B cell (primary cell): ENCODE results near the gene RHCG. TPM values are rescaled to one million over a fixed set of nuclear protein-coding genes. Genes with fewer than 3 reads are reported as not detected.

Experiments used
- ATAC-seq: fragments of 200-7000 bp; cut with Tn5 transposase; one replicate; pipeline ENCODE4 v1.10.0; 2021; ENCODE audit warnings: low read depth, mild to moderate bottlenecking, moderate number of reproducible peaks, moderate library complexity
- CTCF ChIA-PET: fragments of 350-600 bp; sonication (Branson Sonifier 250); formaldehyde crosslinking; loops from one replicate; lab custom pipeline; 2021; ENCODE audit warnings: antibody characterized with exemption, inconsistent platforms; lab: Charles Lee
- POLR2A ChIA-PET: fragments of 350-600 bp; sonication (Branson Sonifier 250); formaldehyde crosslinking; loops from one replicate; lab custom pipeline; 2021; ENCODE audit warnings: antibody characterized with exemption; lab: Charles Lee
- DNase-seq: peaks from one replicate; pipeline ENCODE4 v3.0.0; 2013
- H2AFZ ChIP-seq: 2 replicates; pipeline ENCODE4 v1.6.1; 2012; ENCODE audit warnings: mild to moderate bottlenecking, low read depth, low read length; ENCODE audit not compliant: insufficient read depth, poor library complexity, severe bottlenecking
- H3K27ac ChIP-seq, 2 donors: 1 replicate in 1 of 2; 2 replicates in 1 of 2; pipeline ENCODE4 v1.5.1; 2012 to 2013; ENCODE audit warnings: low read length in 2 of 2, mild to moderate bottlenecking in 2 of 2, moderate library complexity in 1 of 2
- H3K27me3 ChIP-seq, 4 experiments: fragments of 200-600 bp in 1 of 4; sonication (generic) in 1 of 4; replicated peaks in 1 of 4; 1 replicate in 2 of 4; 2 replicates in 2 of 4; pipeline versions ENCODE4 v1.6.1 to v1.7.0; 2013 to 2016; ENCODE audit warnings: low read length in 3 of 4, mild to moderate bottlenecking in 2 of 4, mixed read lengths in 1 of 4, moderate library complexity in 1 of 4; ENCODE audit not compliant: insufficient read depth in 4 of 4, control insufficient read depth in 3 of 4; ENCODE audit errors: control extremely low read depth in 1 of 4
- H3K36me3 ChIP-seq, 2 experiments: replicated peaks in 1 of 2; 1 replicate in 1 of 2; 2 replicates in 1 of 2; pipeline versions ENCODE4 v1.6.1 to v1.7.1; 2013; ENCODE audit warnings: low read length in 1 of 2; ENCODE audit not compliant: insufficient read depth in 2 of 2, control insufficient read depth in 1 of 2; ENCODE audit errors: control extremely low read depth in 1 of 2, extremely low read depth in 1 of 2
- H3K4me1 ChIP-seq, 2 donors: fragments of 200-600 bp in 1 of 2; sonication (generic) in 1 of 2; 1 replicate in 1 of 2; 2 replicates in 1 of 2; pipeline versions ENCODE4 v1.5.1 to v1.6.1; 2013 to 2017; ENCODE audit warnings: low read length in 2 of 2; ENCODE audit not compliant: control insufficient read depth in 2 of 2, insufficient read depth in 2 of 2
- H3K4me2 ChIP-seq: replicated peaks from 2 replicates; pipeline ENCODE3; 2012; ENCODE audit warnings: mild to moderate bottlenecking, low read depth, low read length; ENCODE audit not compliant: poor library complexity, severe bottlenecking
- H3K4me3 ChIP-seq, 5 experiments: fragments of 200-600 bp in 1 of 5; sonication (generic) in 1 of 5; 1 replicate in 3 of 5; 2 replicates in 2 of 5; pipeline versions ENCODE4 v1.5.1 to v1.7.0; 2011 to 2016; ENCODE audit warnings: low read length in 4 of 5, mild to moderate bottlenecking in 4 of 5, low read depth in 2 of 5, control low read depth in 1 of 5, moderate library complexity in 1 of 5; ENCODE audit not compliant: insufficient read depth in 1 of 5; ENCODE audit errors: control extremely low read depth in 1 of 5, extremely low read depth in 1 of 5
- H3K79me2 ChIP-seq: fragments of 200-600 bp; sonication (generic); one replicate; pipeline ENCODE4 v1.6.0; 2016; ENCODE audit warnings: low read length; ENCODE audit not compliant: control insufficient read depth, insufficient read depth
- H3K9ac ChIP-seq: fragments of 200-600 bp; sonication (generic); 2 replicates; pipeline ENCODE4 v1.6.1; 2017; ENCODE audit warnings: mild to moderate bottlenecking, low read length, moderate library complexity
- H3K9me3 ChIP-seq, 3 donors: one replicate each; pipeline versions ENCODE4 v1.6.1 to v1.7.1; 2013; ENCODE audit warnings: low read length in 2 of 3; ENCODE audit not compliant: control insufficient read depth in 2 of 3, insufficient read depth in 1 of 3; ENCODE audit errors: control extremely low read depth in 1 of 3
- H4K20me1 ChIP-seq: 2 replicates; pipeline ENCODE4 v1.6.0; 2012; ENCODE audit warnings: mild to moderate bottlenecking, low read length; ENCODE audit not compliant: insufficient read depth, control insufficient read depth, poor library complexity, severe bottlenecking
- H3K27ac Mint-ChIP-seq: one replicate; pipeline ENCODE4 v1.8.0; 2021; ENCODE audit warnings: mixed read lengths
- H3K27me3 Mint-ChIP-seq: one replicate; pipeline ENCODE4 v1.8.0; 2021; ENCODE audit warnings: mixed read lengths
- H3K4me1 Mint-ChIP-seq: one replicate; pipeline ENCODE4 v1.8.0; 2021; ENCODE audit warnings: mixed read lengths
- H3K4me3 Mint-ChIP-seq: one replicate; pipeline ENCODE4 v1.8.0; 2021; ENCODE audit warnings: mixed read lengths
- H3K9me3 Mint-ChIP-seq: one replicate; pipeline ENCODE4 v1.8.0; 2022; ENCODE audit warnings: mixed read lengths; ENCODE audit not compliant: insufficient read depth
- EZH2 ChIP-seq: IDR thresholded peaks from 2 replicates; pipeline ENCODE4 v1.6.1; 2012; ENCODE audit warnings: borderline replicate concordance, low read depth, mild to moderate bottlenecking, moderate library complexity, low read length; ENCODE audit not compliant: insufficient read depth, poor library complexity, severe bottlenecking
- WGBS: methylation state at CpG from one replicate; pipeline ENCODE4 v1.1.5; 2013; ENCODE audit warnings: missing lambda C conversion rate; ENCODE audit not compliant: insufficient coverage; 5-methylcytosine and 5-hydroxymethylcytosine counted together
- intact Hi-C: fragments of 100-400 bp; cut with micrococcal nuclease; formaldehyde crosslinking; loops from one replicate; pipeline ENCODE4 v1.10.0; 2022
- polyA plus RNA-seq: library from polyadenylated mRNA; depleted of rRNA; stranded (reverse); fragments of >200 nt; gene quantifications from 2 replicates; pipeline ENCODE4 v1.2.3, GENCODE V29; 2012
- total RNA-seq, 2 donors: library from RNA; stranded (reverse); fragments of 120-200 nt in 1 of 2; gene quantifications; 1 replicate in 1 of 2; 2 replicates in 1 of 2; pipeline versions ENCODE4 v1.2.3 to v1.2.4, GENCODE V29; 2013 to 2022
- TF ChIP-seq, protein P1 (sequence below): fragments of 200-600 bp; IDR thresholded peaks from one replicate; pipeline ENCODE4 v1.8.0; 2022; ENCODE audit warnings: antibody characterized with exemption, mild to moderate bottlenecking

Gene RHCG
- total and polyA plus RNA-seq, 2 donors (not counting 1 experiment from before 2014, with no cell fraction given), result not detected

DNA sequence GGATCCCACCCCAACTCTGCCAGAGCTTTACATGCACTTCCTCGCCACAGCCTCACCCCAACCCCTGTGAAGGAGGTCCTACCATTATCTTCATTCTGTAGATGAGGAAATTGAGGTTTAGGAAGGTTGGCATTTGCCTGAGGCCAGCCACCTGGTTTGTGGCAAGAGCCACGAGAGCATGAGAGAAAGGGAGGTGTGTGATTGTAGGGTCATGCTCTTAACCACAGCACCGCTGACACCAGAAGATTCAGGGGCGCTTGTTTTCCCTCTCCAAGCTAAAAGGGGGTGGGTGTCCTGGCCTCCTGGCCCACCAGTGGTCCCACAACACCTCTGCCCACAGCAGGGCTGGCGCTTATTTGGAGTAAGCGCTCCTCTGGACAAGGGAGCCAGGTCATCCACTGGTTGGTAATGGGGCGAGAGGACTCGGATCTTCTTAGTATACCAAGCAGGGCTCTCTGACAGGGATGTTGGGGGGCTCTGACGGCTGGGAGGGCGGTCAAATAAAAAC, 691 bp downstream of the RHCG start:
- no peaks in the 10 kb centered on the region for H3K36me3 ChIP-seq
- peaks cover 0 to 44% (median 27%) of the 10 kb centered on the region in 4 experiments for H3K27me3 ChIP-seq
- no peak overlapping the region for H3K27ac ChIP-seq
- no peak for ATAC-seq
- CTCF ChIA-PET, result no interaction called here
- H3K4me1 Mint-ChIP-seq, result peaks cover 8% of the 10 kb centered on the region
- peak overlapping the region; percentile 74 for H2AFZ ChIP-seq
- peak overlapping the region; percentile 78 for H3K4me3 Mint-ChIP-seq
- DNase-seq, result no peak
- no peak for TF ChIP-seq EZH2
- TF ChIP-seq, protein P1, sequence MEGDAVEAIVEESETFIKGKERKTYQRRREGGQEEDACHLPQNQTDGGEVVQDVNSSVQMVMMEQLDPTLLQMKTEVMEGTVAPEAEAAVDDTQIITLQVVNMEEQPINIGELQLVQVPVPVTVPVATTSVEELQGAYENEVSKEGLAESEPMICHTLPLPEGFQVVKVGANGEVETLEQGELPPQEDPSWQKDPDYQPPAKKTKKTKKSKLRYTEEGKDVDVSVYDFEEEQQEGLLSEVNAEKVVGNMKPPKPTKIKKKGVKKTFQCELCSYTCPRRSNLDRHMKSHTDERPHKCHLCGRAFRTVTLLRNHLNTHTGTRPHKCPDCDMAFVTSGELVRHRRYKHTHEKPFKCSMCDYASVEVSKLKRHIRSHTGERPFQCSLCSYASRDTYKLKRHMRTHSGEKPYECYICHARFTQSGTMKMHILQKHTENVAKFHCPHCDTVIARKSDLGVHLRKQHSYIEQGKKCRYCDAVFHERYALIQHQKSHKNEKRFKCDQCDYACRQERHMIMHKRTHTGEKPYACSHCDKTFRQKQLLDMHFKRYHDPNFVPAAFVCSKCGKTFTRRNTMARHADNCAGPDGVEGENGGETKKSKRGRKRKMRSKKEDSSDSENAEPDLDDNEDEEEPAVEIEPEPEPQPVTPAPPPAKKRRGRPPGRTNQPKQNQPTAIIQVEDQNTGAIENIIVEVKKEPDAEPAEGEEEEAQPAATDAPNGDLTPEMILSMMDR, result no peak
- no peaks in the 10 kb centered on the region for H4K20me1 ChIP-seq
- peak overlapping the region in 1 of 5 experiments; percentile 41 for H3K4me3 ChIP-seq
- no peak overlapping the region for H3K9ac ChIP-seq
- peaks cover 0 to 13% (median 0%) of the 10 kb centered on the region in 3 donors for H3K9me3 ChIP-seq
- peaks cover 54% of the 10 kb centered on the region for H3K27me3 Mint-ChIP-seq
- no peaks in the 10 kb centered on the region for H3K79me2 ChIP-seq
- no peaks in the 10 kb centered on the region for H3K9me3 Mint-ChIP-seq
- H3K4me2 ChIP-seq, result peak overlapping the region; percentile 75
- intact Hi-C loops, result no loop called here
- POLR2A ChIA-PET, result no interaction called here
- no peak overlapping the region for H3K27ac Mint-ChIP-seq
- H3K4me1 ChIP-seq, result peaks cover 10 to 17% of the 10 kb centered on the region in 2 donors
- 54% methylated on average over 9 of the region's 10 CpGs for WGBS

DNA sequence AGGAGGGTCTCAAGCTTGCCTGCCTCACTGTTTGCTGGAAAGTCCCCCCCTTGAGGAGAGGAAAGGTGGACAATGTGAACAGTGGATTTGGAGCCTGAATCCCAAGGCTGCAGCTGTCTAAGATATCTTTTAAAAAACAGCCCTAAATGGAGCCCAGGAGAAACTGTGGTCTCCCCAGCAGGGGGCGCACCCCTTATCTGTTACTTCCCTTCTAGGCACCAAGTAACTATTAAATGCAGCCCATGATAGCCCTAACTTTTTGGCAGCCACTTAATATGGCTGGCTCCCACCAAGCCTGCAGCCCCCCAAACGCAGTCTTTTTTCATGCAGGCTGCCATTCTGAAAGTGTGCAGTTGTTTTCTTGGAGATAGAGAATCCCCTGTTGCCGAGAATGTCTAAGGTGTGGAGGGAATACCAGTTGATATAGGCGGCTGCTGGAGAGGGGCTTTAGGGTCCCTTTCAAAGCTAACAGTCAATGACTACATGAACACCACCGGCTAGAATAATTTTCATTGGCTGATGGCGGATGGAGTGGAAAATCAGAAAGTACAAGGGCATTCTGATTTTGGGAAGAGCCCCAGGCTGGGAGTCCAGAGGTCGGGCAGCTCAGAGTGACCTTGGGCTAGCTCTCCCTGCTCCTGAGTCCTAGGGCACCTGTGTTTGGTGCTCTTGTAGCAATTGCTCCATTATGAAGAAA, 1.3 kb downstream of the RHCG start:
- H3K9me3 ChIP-seq, result peaks cover 0 to 12% (median 0%) of the 10 kb centered on the region in 3 donors
- peaks cover 54% of the 10 kb centered on the region for H3K27me3 Mint-ChIP-seq
- peaks cover 0 to 45% (median 27%) of the 10 kb centered on the region in 4 experiments for H3K27me3 ChIP-seq
- ATAC-seq (no peak), DNase-seq (no peak)
- H4K20me1 ChIP-seq, result no peaks in the 10 kb centered on the region
- no peaks in the 10 kb centered on the region for H3K79me2 ChIP-seq
- intact Hi-C loops, result no loop called here
- TF ChIP-seq, protein P1, result peak; percentile 7
- TF ChIP-seq EZH2, result no peak
- H3K9ac ChIP-seq, result no peak overlapping the region
- WGBS, result 84% methylated on average over 6 of the region's 7 CpGs
- ChIA-PET CTCF (no interaction called here), POLR2A (no interaction called here)
- H3K4me1 Mint-ChIP-seq, result peaks cover 8% of the 10 kb centered on the region
- H3K9me3 Mint-ChIP-seq, result no peaks in the 10 kb centered on the region
- no peak overlapping the region for H3K27ac ChIP-seq
- H2AFZ ChIP-seq, result no peak overlapping the region
- H3K4me3 ChIP-seq, result no peak overlapping the region
- peaks cover 10 to 17% of the 10 kb centered on the region in 2 donors for H3K4me1 ChIP-seq
- H3K4me3 Mint-ChIP-seq, result no peak overlapping the region
- H3K4me2 ChIP-seq, result no peak overlapping the region
- no peak overlapping the region for H3K27ac Mint-ChIP-seq
- no peaks in the 10 kb centered on the region for H3K36me3 ChIP-seq
